ENCODE data around the gene PGGT1B.

The PGGT1B gene

DNA sequence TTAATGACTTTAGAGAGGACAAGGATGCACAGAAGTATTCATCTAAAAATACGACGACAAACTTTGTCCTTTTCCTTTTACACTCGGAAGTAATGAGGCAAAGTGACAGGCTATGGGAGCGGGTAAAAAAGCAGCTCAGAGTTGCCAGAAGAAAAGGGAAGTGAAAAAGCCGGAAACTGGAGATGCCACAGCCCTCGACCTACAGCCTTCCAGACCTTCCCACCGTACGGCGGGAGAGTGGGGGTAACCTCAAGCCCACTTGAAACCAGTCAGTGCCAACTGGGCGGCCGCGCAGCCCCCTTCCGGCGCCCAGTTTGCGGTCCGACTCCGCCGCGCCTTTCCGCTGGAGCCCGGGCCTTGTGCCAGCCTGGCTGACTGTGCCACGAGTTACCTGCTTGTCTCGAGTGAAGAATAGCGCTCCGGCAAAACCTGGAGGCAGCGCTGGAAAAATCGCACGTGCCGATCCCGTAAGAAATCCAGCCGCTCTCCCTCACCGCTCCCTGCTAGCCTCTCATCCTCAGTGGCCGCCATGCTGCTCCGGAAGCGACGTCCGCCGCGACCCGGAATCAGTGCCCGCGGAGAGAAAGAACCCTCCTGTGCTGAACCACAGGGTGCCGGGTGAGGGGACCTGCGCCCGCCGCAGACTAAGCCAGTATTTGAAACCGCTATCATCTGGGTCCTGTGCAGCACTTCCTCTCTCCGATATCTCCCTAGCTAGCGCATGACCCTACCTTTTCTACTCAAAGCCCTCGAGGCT, at the start of gene PGGT1B:
TSS of gene PGGT1B (minus strand) at position 557 of the 757 bp plus-strand sequence. CDS start at position 531, 26 bp downstream.
- DNase-seq, result peak; percentile 87

DNA sequence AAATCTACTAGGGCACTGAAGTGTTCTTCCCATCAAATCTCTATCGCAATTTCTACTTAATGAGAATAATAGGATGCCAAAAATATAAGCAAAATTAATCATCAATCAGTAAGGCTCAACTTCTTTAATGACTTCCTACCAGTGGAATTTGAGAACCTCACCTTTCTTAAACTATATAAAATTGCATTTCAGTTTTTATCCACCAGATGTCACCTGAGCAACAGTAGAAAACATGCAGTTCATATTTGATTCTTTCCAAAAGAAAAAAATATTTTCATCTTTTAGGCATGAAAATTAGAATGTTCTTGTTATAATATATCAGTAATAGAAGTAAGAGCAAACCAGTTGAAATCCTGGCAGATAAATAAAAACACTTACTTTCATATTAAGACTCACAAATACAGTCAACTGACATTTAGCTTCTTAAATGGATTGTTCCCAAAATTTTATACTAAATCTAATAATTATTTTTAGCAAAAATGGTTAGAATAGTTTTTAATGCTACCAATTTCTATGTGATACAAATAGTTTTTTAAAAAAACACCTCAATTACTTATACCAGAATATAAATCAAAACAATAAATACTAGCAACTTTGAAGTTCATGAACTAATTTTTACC, 47.2 kb upstream of the PGGT1B start:
- DNase-seq, result peak; percentile 77

DNA sequence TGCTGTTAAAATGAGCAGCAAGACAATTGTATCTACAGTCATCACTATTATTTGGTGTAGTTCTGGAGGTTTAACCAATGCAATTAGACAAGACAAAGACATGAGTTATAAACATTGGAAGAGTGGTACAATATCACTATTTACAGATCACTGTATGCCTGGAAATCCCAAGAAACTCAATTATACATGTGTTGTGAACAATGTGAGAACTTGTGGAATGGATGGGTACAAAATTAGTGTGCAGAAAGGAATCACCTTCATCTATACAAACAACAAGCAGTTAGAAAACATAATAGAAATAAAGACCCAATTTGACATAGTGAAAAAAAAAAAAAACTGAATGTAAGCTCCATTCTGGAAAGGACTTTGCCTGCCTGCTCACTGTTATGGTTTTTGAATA, 46.1 kb upstream of the PGGT1B start:
- no peak for DNase-seq

DNA sequence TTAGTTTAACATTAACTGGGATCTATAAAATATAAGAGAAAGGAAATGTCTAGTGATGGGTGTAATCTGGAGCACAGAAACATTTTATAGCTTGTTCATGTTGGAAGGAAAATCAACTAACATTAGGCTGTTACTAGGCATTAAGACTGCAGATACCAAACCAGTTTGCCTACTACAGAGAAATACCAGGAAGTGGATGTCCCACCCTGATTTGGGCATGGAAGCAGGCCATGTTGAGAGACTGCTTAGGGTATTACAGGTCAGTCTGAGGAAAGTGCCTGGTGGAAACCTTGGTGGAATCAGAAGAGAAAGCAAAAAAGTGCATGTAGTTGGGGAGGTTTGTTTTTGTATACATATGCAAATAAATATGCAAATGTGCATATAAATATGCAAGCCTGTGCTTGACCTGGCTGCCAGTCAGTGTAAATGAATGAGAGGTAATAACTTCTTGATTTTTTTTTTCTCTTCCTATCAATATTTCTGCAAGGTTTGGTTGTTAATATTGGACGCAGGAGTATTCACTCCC, 43.4 kb upstream of the PGGT1B start:
- no peak for DNase-seq

DNA sequence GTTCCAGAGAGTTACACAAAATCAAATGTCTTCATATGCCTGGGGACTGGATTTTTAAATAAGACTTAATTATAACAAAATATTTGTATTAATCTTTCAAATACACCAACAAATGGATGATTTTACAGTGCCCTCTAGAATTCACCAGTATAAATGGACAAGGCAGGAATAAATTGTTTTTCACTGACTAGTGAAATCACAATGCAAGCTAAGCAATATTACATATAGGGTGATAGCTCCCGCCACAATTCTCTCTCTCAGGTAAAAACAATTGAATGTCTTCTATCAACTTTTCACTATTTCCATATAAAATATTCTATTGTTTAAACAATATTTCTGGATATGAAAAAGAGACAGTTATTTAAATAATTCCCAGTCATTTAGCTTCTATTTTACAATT, 41.8 kb upstream of the PGGT1B start:
- no peak for DNase-seq

DNA sequence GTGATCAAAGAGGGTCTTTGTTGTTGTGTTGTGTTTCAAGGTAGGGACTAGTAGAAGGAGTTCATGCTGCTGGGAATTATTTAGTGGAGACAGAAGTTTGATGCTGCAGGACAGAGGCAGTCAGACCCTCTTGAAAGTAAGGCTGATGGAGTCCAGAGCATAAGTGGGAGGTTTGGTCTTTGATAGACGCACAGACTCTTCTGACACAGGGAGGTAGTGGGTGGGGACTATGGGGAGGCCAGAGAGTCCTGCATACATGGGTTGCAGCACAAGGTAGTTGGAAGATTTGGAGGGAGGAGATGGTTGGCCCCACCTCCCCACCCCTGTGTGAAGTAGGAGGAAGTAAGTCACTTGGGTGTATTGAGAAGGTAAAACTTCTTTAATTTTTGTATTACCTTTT, 36.1 kb upstream of the PGGT1B start:
- DNase-seq, result no peak

DNA sequence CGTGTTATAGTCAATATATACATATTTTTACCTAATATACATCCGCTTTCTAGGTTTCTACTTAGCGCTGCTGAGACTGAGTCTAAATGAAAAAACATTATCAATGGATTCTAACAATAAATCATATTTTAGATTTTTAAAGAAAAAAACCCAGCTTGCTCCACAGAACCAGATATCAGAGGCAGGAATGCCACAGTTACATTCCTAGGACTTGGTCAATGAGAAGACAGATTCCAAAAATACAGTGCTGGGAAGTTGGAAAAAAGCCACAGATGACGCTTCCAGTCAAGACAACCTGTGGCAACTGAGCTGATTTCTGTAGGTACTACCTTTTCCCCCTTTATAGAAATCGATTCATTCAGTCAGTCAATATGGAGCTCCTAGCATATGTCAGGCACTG, 34.4 kb upstream of the PGGT1B start:
- DNase-seq, result peak; percentile 54

DNA sequence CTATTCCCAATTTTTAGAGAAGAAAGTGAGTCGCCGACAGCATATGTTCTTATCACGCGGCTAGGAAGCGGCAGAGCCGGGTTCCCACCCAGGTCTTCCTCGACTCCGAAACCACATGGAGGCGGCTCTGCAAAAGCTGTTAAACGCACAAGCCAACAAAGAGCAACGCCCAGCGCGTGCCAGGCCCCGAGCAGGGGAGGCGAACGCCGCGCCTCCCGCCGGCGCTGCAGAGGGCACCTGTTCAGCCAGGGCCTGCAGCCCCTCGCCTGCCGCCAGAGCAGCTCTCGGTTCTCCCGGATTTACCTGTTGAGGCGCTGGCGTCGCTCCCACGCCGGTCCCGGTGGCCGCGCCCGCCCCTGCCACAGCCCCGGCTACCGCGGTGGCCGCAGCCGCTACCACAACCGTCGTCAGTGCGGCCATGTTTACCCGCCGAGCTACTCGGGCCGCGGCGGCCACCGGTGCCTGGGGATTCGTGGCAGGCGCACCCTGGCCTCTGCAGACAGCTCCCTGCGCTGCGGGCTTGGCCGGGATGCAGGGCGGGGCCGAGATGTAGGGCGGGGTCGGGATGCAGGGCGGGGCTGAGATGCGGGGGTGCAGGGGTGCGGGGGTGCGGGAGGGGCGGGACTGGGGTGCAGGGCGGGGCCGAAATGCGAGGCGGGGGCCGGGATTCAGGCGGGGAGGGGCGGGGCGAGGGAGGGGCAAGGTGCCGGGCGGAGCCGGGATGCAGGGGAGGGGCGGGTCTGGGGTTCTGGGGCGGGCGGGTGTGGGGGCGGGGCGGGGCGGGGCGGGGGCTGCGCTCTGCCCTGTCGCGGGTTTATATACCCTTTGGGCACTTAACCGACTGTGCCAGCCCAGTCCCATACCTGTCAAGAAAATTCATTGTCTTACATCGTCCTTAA, 33.7 kb upstream of the PGGT1B start, which contains the start of gene CCDC112:
TSS of gene CCDC112 (minus strand) at position 531 of the 899 bp plus-strand sequence. CDS start at position 420, 111 bp downstream.
- peak; percentile 88 for DNase-seq

DNA sequence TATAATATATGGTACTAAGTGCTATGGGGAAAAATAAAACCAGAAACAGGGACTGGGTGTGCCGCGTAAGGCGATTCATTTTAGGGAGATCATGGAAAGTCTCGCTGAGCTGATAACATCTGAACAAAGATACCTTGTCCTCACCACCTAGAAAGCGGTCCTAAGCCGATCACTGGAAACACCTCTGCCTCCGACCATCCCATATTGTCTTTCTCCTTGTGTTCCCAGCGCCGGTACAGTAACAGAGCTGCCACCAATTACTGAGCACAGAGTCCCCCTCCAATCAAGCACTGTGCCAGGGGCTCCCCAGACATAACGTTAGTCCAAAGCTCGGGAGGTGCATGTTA, 33.1 kb upstream of the PGGT1B start:
- DNase-seq, result no peak

DNA sequence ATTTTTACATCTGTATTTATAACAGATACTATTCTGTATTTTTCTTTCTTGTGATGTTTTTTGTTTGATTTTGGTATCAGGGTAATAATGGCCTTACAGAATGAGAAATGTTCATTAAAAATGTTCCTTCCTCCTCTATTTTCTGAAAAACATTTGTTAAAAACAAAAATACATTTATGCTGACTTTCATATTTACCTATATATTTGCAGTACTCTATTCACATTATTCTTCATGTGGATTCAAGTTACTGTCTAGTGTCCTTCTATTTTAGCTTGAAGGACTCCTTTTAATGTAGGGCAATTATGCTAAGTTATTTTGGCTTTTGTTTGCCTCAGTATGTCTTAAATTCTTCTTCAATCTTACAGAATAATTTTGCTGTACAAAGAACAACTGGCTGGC, 28.7 kb upstream of the PGGT1B start:
- DNase-seq, result no peak

DNA sequence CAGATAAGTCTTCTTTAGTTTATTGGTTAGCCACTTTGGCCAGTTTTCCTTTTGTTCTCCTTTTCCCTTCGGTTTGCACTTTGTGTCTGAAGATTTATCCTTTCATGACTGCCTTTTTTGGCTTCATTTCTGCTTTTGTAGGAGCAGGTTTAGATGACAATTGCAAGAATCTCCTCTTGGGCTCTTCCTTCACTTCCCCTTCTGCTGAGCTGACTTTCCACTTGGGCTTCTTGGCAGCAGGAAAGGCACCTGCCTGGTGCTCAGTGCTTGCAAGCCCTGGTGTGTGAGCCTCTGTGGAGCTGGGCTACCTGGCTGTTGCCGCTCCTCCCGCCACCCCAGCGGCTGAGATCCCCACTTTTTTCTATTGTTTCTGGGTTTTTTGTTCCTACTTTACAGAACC, 26.4 kb upstream of the PGGT1B start:
- no peak for DNase-seq

DNA sequence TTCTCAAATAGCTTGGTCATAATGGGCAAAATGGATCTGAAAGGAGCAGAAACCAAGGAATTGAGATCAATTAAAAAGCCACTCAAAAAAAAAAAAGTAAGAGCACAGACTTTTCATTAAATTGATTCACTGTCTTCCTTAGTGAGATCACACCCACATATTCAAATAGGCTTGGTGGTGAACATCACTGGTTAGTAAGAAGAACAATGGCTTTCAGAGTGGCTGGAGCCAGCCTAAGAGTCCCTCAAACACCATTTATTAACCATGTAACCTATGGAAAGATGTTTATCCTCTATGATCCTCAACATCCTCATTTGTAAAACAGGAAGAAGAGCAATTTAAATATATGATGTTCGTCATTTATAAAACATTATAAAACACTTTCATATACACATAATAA, 21.3 kb upstream of the PGGT1B start:
- DNase-seq, result no peak

DNA sequence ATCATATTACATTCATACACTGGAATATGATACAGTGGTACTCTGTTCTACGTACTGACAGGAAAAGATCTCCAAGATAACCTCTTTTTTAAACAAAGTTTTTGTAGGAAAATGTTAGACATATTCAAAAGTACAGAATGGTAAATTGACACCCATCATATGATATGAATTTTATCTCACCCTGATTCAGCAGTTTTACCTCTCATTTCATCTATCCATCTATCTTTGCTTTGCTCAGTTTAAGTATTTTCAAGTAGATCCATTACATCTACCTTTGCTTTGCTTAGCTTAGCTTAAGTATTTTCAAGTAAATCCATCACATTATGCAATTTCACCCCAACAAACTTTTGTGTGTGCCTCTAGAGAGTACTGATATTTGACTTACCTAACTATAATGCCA, 19.5 kb upstream of the PGGT1B start:
- no peak for DNase-seq

DNA sequence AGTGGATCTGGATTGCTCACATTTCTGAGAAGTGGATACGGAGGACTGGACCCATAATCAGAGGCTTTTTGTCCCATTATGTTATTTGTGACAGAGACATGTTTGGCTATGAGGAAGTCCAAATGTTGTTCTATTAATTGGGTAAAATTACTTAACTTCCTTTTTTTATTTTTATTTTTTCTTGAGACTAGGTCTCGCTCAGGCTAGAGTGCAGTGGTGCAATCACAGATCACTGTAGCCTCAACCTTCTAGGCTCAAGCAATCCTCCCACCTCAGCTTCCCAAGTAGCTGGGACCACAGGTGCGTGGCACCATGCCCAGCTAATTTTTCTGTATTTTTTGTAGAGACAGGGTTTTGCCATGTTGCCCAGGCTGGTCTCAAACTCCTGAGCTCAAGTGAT, 11.9 kb upstream of the PGGT1B start:
- no peak for DNase-seq

DNA sequence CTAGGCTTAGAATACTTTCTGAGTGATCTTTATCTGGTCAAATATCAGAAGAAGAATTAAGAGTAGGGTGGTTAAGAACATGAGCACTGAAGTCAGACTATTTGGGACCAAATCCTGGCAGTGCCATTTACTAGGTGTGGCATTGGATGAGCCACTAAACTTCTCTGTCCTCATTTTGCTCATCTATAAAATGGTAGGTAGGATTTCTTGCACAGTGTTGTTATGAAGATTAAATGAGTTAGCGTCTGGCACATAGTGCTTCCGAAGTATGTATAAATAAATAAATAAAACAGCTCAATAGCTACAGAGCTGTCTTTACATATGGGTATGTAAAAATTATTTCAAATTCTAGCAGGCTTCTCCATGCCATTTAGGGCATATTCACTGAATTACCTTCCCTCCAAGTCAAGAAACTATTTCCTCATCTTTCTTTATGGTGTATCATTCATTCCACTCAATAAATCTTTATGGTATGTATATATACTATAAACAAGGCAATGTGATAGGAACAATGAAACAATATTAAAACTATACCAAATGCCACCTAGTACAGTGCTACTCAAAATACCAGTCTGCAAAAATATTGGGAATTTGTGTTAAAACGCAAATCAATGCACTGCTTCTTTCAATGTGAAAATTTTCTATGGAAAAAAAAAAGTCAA, 9.8 kb upstream of the PGGT1B start:
- DNase-seq, result no peak

DNA sequence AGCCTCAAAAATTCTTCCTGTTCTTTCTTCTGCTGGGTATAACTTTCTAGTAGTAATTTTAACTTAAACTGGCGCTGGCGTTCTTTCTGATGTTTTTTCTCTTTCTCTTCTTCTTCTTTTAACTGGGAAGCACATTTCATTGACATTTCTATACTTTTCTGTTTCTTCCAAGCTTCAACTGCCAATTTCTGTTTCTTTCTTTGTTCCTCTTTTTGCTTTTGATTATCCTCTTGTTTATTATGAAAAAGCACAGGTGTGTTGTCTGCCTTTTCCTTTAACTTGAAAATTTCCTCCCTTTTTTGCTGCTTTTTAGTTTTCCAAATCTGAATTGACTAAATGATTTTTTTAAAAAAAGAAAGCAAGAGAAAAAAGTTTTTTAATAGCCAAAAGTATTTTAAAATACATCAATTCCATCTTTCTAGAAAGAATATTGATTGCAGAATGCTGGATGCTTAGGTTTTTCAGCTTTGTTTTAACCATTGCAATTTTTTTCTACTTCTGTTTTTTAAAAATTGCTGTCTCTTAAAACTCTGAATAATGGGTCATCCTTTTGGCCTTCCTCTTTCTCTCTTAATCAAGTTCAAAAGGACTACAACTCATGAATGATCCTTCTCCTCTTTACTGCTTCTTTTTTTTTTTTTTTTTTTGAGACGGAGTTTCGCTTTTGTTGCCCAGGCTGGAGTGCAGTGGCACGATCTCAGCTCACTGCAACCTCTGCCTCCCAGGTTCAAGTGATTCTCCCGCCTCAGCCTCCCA, 8.8 kb upstream of the PGGT1B start:
- no peak for DNase-seq

DNA sequence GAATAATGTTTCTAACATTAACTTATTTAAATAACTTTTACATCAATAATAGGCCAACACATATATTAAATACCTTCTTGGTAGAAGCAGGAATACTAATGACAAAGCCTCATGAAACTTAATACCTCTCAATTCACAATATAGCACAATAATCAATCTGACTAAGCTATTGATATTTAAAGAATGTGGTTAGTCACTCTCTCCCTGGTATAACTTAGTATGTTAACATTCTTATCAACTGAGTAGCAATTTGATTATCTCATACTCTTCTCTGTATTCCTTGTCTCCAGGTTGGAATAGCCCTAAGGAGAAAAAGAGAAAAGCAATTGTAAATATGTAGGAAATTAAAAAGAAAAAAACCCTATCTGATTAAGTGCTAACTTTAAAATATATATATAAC, 4.9 kb upstream of the PGGT1B start:
- no peak for DNase-seq

DNA sequence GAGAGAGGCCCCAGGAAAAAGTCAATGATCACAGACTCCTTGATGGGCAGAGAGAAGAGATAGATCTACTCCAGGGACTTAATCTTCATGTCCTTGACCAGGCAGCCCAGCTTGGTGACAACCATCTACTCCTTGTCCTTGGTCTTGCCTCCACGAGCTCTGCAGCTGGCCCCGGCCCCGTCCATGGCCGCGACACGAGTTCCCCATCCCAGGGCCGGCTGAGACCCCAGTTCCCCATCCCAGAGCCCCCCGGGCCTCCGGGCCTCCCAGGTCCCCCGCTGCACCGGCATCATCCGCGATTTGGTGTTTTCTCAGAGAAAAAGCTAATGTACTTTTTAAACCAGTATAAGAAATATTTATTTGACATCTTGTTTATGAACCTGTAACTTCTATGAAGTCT, 2.5 kb upstream of the PGGT1B start:
- DNase-seq, result no peak

DNA sequence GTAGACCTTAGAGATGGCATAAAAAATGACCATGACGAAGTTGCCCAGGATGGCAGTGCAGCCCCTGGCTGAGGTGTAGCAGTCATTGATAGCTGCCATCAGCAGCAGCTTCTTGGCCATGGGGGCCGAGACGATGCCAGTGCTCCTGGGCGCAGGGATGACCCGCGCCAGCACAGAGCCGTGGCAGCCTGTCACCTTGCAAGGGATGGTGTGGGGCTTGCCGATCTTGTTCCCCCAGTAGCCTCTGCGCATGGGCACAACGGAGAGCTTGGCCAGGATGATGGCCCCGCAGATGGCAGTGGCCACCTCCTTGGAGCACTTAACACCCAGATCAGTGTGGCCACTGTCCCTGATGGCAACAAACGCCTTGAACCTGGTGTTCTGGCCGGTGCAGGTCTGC, 2.1 kb upstream of the PGGT1B start:
- DNase-seq, result no peak

DNA sequence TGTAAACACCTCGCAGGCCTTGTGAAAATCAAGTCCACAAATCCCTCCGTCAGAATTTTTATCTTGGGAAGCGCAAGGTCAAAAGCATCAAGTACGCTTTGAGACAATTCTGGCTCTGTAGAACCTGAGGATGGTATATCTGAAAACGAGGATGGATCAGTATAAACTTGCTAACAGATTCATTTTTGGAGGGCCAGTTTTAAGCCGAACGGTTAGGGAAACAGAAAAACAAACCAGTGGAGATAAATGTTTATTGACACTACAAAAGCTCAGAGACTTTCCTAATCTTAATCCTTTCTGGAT, 352 bp upstream of the PGGT1B start:
- DNase-seq, result no peak

DNA sequence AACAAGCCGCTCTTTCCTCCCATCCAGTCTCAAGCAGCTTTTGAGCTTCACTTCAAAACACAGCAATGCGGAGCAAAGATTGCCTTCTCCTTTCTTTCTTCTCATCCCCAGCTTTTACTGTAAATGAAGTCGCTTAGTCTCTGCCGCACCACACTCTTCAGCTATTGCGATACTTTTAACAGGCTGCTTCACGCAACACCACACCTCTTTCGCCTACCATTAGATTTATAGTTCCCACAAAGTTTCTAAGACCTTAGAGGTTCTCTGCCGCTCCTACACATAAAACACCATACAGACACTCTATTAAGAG, 711 bp downstream of the PGGT1B start:
- no peak for DNase-seq

DNA sequence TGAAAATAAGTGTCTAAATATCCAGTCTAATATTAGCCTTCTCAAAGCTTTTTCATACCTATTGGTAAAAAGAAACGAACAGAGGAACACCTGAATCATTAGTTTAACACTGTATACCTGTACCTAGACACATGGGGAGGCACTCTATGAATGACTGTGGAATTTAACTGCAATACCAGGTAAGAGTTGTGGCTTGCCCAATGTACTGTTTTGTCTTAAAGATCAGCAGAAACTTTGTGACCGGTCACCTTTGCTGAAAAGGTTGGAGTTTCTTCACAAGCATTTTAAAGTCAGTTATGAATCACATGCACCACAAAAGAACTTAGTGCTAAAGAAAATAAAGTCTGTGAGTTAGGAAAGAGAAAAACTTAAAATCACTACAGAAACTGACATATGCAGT, 2.4 kb downstream of the PGGT1B start:
- DNase-seq, result no peak

DNA sequence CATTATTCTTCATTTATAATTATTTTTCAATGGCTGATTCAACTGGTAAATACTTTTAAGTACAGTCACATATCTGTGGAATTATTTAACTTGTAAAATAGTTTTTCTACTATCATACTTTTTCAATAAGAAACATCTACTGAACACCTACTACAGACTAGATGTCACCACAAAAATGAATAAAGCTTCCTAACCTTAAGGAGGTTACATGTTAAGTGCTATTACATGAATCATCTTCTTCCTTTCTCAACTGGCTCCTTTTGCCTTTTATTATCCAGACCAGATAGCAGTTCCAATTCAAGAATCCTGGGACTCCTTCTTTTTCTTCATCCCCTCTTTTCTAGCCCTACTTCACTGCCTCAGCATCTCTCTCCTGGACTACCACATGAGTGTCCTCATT, 4.7 kb downstream of the PGGT1B start:
- no peak for DNase-seq
